Memory B cell (primary cell): ENCODE measurements around the gene SLC5A8.

Experiments
- ATAC-seq: fragments of 150-1000 bp; cut with Tn5 transposase; 2 replicates; pipeline ENCODE4 v1.10.0; 2021; ENCODE audit warnings: low read depth, mild to moderate bottlenecking, moderate library complexity
- DNase-seq, 2 donors: peaks; one replicate each; pipeline ENCODE4 v3.0.0; 2022; ENCODE audit warnings: low spot score in 2 of 2
- H3K27ac Mint-ChIP-seq: one replicate; pipeline ENCODE4 v1.8.0; 2022; ENCODE audit warnings: mild to moderate bottlenecking, moderate library complexity, mixed read lengths
- H3K27me3 Mint-ChIP-seq: one replicate; pipeline ENCODE4 v1.8.0; 2022; ENCODE audit warnings: mixed read lengths
- H3K36me3 Mint-ChIP-seq: one replicate; pipeline ENCODE4 v1.8.0; 2022; ENCODE audit warnings: mild to moderate bottlenecking, mixed read lengths
- H3K4me1 Mint-ChIP-seq: one replicate; pipeline ENCODE4 v1.8.0; 2022; ENCODE audit warnings: mixed read lengths
- H3K4me3 Mint-ChIP-seq: one replicate; pipeline ENCODE4 v1.8.0; 2022; ENCODE audit warnings: mild to moderate bottlenecking, moderate library complexity, mixed read lengths
- H3K9me3 Mint-ChIP-seq: one replicate; pipeline ENCODE4 v1.8.0; 2022; ENCODE audit warnings: mixed read lengths

Gene SLC5A8

GRCh38 chr12:101117842-101118241 lies 92.2 kb downstream of the SLC5A8 start:
- DNase-seq (no peak), ATAC-seq (no peak)
- H3K4me3 Mint-ChIP-seq = no peak overlapping the region
- no peaks in the 10 kb centered on the region for H3K9me3 Mint-ChIP-seq
- H3K27me3 Mint-ChIP-seq = no peaks in the 10 kb centered on the region
- no peaks in the 10 kb centered on the region for H3K4me1 Mint-ChIP-seq
- no peaks in the 10 kb centered on the region for H3K36me3 Mint-ChIP-seq
- H3K27ac Mint-ChIP-seq = no peak overlapping the region

- no peaks in the 10 kb centered on the region for H3K4me1 Mint-ChIP-seq
- DNase-seq = no peak
- no peak overlapping the region for H3K27ac Mint-ChIP-seq
- H3K4me3 Mint-ChIP-seq = no peak overlapping the region
- no peak for ATAC-seq
- no peaks in the 10 kb centered on the region for H3K9me3 Mint-ChIP-seq
- no peaks in the 10 kb centered on the region for H3K36me3 Mint-ChIP-seq
- H3K27me3 Mint-ChIP-seq = no peaks in the 10 kb centered on the region
Observed at GRCh38 chr12:101116911-101117310, 93.1 kb downstream of the SLC5A8 start.

- Mint-ChIP-seq H3K36me3 (no peaks in the 10 kb centered on the region), H3K4me1 (no peaks in the 10 kb centered on the region), H3K9me3 (no peaks in the 10 kb centered on the region), H3K27me3 (no peaks in the 10 kb centered on the region), H3K27ac (no peak overlapping the region), H3K4me3 (no peak overlapping the region)
- no peak for DNase-seq
- no peak for ATAC-seq
Observed at GRCh38 chr12:101115326-101115725, 94.7 kb downstream of the SLC5A8 start.

GRCh38 chr12:101111441-101111840 lies 98.6 kb downstream of the SLC5A8 start:
- Mint-ChIP-seq H3K27me3 (no peaks in the 10 kb centered on the region), H3K4me1 (no peaks in the 10 kb centered on the region), H3K27ac (no peak overlapping the region), H3K4me3 (no peak overlapping the region), H3K9me3 (no peaks in the 10 kb centered on the region), H3K36me3 (no peaks in the 10 kb centered on the region)
- ATAC-seq (no peak), DNase-seq (no peak)

GRCh38 chr12:101110866-101111265 lies 99.2 kb downstream of the SLC5A8 start:
- Mint-ChIP-seq H3K9me3 (no peaks in the 10 kb centered on the region), H3K4me3 (no peak overlapping the region), H3K27me3 (no peaks in the 10 kb centered on the region), H3K36me3 (no peaks in the 10 kb centered on the region), H3K4me1 (no peaks in the 10 kb centered on the region), H3K27ac (no peak overlapping the region)
- DNase-seq = no peak
- no peak for ATAC-seq

GRCh38 chr12:101108130-101108529 lies 101.9 kb downstream of the SLC5A8 start:
- DNase-seq (no peak), ATAC-seq (no peak)
- Mint-ChIP-seq H3K36me3 (no peaks in the 10 kb centered on the region), H3K4me3 (no peak overlapping the region), H3K9me3 (no peaks in the 10 kb centered on the region), H3K27me3 (no peaks in the 10 kb centered on the region), H3K4me1 (no peaks in the 10 kb centered on the region), H3K27ac (no peak overlapping the region)

- H3K4me3 Mint-ChIP-seq = no peak overlapping the region
- DNase-seq (no peak), ATAC-seq (no peak)
- no peaks in the 10 kb centered on the region for H3K9me3 Mint-ChIP-seq
- H3K27me3 Mint-ChIP-seq = no peaks in the 10 kb centered on the region
- H3K4me1 Mint-ChIP-seq = no peaks in the 10 kb centered on the region
- H3K36me3 Mint-ChIP-seq = no peaks in the 10 kb centered on the region
- H3K27ac Mint-ChIP-seq = no peak overlapping the region
Observed at GRCh38 chr12:101107032-101107763, 102.8 kb downstream of the SLC5A8 start.
